B cell (primary cell): ENCODE results near the gene TSPOAP1. TPM values are rescaled to one million over a fixed set of nuclear protein-coding genes. Genes with fewer than 3 reads are reported as not detected.
A peak's percentile ranks its signal among the peaks of the same experiment; 100 is the strongest.

Experiments used
- ATAC-seq: fragments of 200-7000 bp; cut with Tn5 transposase; one replicate; pipeline ENCODE4 v1.10.0; 2021; ENCODE audit warnings: low read depth, mild to moderate bottlenecking, moderate number of reproducible peaks, moderate library complexity
- CTCF ChIA-PET: fragments of 350-600 bp; sonication (Branson Sonifier 250); formaldehyde crosslinking; loops from one replicate; lab custom pipeline; 2021; ENCODE audit warnings: antibody characterized with exemption, inconsistent platforms; lab: Charles Lee
- POLR2A ChIA-PET: fragments of 350-600 bp; sonication (Branson Sonifier 250); formaldehyde crosslinking; loops from one replicate; lab custom pipeline; 2021; ENCODE audit warnings: antibody characterized with exemption; lab: Charles Lee
- DNase-seq: peaks from one replicate; pipeline ENCODE4 v3.0.0; 2013
- H2AFZ ChIP-seq: 2 replicates; pipeline ENCODE4 v1.6.1; 2012; ENCODE audit warnings: mild to moderate bottlenecking, low read depth, low read length; ENCODE audit not compliant: insufficient read depth, poor library complexity, severe bottlenecking
- H3K27ac ChIP-seq, 2 donors: 1 replicate in 1 of 2; 2 replicates in 1 of 2; pipeline ENCODE4 v1.5.1; 2012 to 2013; ENCODE audit warnings: low read length in 2 of 2, mild to moderate bottlenecking in 2 of 2, moderate library complexity in 1 of 2
- H3K27me3 ChIP-seq, 4 experiments: fragments of 200-600 bp in 1 of 4; sonication (generic) in 1 of 4; replicated peaks in 1 of 4; 1 replicate in 2 of 4; 2 replicates in 2 of 4; pipeline versions ENCODE4 v1.6.1 to v1.7.0; 2013 to 2016; ENCODE audit warnings: low read length in 3 of 4, mild to moderate bottlenecking in 2 of 4, mixed read lengths in 1 of 4, moderate library complexity in 1 of 4; ENCODE audit not compliant: insufficient read depth in 4 of 4, control insufficient read depth in 3 of 4; ENCODE audit errors: control extremely low read depth in 1 of 4
- H3K36me3 ChIP-seq, 2 experiments: replicated peaks in 1 of 2; 1 replicate in 1 of 2; 2 replicates in 1 of 2; pipeline versions ENCODE4 v1.6.1 to v1.7.1; 2013; ENCODE audit warnings: low read length in 1 of 2; ENCODE audit not compliant: insufficient read depth in 2 of 2, control insufficient read depth in 1 of 2; ENCODE audit errors: control extremely low read depth in 1 of 2, extremely low read depth in 1 of 2
- H3K4me1 ChIP-seq, 2 donors: fragments of 200-600 bp in 1 of 2; sonication (generic) in 1 of 2; 1 replicate in 1 of 2; 2 replicates in 1 of 2; pipeline versions ENCODE4 v1.5.1 to v1.6.1; 2013 to 2017; ENCODE audit warnings: low read length in 2 of 2; ENCODE audit not compliant: control insufficient read depth in 2 of 2, insufficient read depth in 2 of 2
- H3K4me2 ChIP-seq: replicated peaks from 2 replicates; pipeline ENCODE3; 2012; ENCODE audit warnings: mild to moderate bottlenecking, low read depth, low read length; ENCODE audit not compliant: poor library complexity, severe bottlenecking
- H3K4me3 ChIP-seq, 5 experiments: fragments of 200-600 bp in 1 of 5; sonication (generic) in 1 of 5; 1 replicate in 3 of 5; 2 replicates in 2 of 5; pipeline versions ENCODE4 v1.5.1 to v1.7.0; 2011 to 2016; ENCODE audit warnings: low read length in 4 of 5, mild to moderate bottlenecking in 4 of 5, low read depth in 2 of 5, control low read depth in 1 of 5, moderate library complexity in 1 of 5; ENCODE audit not compliant: insufficient read depth in 1 of 5; ENCODE audit errors: control extremely low read depth in 1 of 5, extremely low read depth in 1 of 5
- H3K79me2 ChIP-seq: fragments of 200-600 bp; sonication (generic); one replicate; pipeline ENCODE4 v1.6.0; 2016; ENCODE audit warnings: low read length; ENCODE audit not compliant: control insufficient read depth, insufficient read depth
- H3K9ac ChIP-seq: fragments of 200-600 bp; sonication (generic); 2 replicates; pipeline ENCODE4 v1.6.1; 2017; ENCODE audit warnings: mild to moderate bottlenecking, low read length, moderate library complexity
- H3K9me3 ChIP-seq, 3 donors: one replicate each; pipeline versions ENCODE4 v1.6.1 to v1.7.1; 2013; ENCODE audit warnings: low read length in 2 of 3; ENCODE audit not compliant: control insufficient read depth in 2 of 3, insufficient read depth in 1 of 3; ENCODE audit errors: control extremely low read depth in 1 of 3
- H4K20me1 ChIP-seq: 2 replicates; pipeline ENCODE4 v1.6.0; 2012; ENCODE audit warnings: mild to moderate bottlenecking, low read length; ENCODE audit not compliant: insufficient read depth, control insufficient read depth, poor library complexity, severe bottlenecking
- H3K27ac Mint-ChIP-seq: one replicate; pipeline ENCODE4 v1.8.0; 2021; ENCODE audit warnings: mixed read lengths
- H3K27me3 Mint-ChIP-seq: one replicate; pipeline ENCODE4 v1.8.0; 2021; ENCODE audit warnings: mixed read lengths
- H3K4me1 Mint-ChIP-seq: one replicate; pipeline ENCODE4 v1.8.0; 2021; ENCODE audit warnings: mixed read lengths
- H3K4me3 Mint-ChIP-seq: one replicate; pipeline ENCODE4 v1.8.0; 2021; ENCODE audit warnings: mixed read lengths
- H3K9me3 Mint-ChIP-seq: one replicate; pipeline ENCODE4 v1.8.0; 2022; ENCODE audit warnings: mixed read lengths; ENCODE audit not compliant: insufficient read depth
- EZH2 ChIP-seq: IDR thresholded peaks from 2 replicates; pipeline ENCODE4 v1.6.1; 2012; ENCODE audit warnings: borderline replicate concordance, low read depth, mild to moderate bottlenecking, moderate library complexity, low read length; ENCODE audit not compliant: insufficient read depth, poor library complexity, severe bottlenecking
- WGBS: methylation state at CpG from one replicate; pipeline ENCODE4 v1.1.5; 2013; ENCODE audit warnings: missing lambda C conversion rate; ENCODE audit not compliant: insufficient coverage; 5-methylcytosine and 5-hydroxymethylcytosine counted together
- intact Hi-C: fragments of 100-400 bp; cut with micrococcal nuclease; formaldehyde crosslinking; loops from one replicate; pipeline ENCODE4 v1.10.0; 2022
- polyA plus RNA-seq: library from polyadenylated mRNA; depleted of rRNA; stranded (reverse); fragments of >200 nt; gene quantifications from 2 replicates; pipeline ENCODE4 v1.2.3, GENCODE V29; 2012
- total RNA-seq, 2 donors: library from RNA; stranded (reverse); fragments of 120-200 nt in 1 of 2; gene quantifications; 1 replicate in 1 of 2; 2 replicates in 1 of 2; pipeline versions ENCODE4 v1.2.3 to v1.2.4, GENCODE V29; 2013 to 2022
- TF ChIP-seq, protein P1 (sequence below): fragments of 200-600 bp; IDR thresholded peaks from one replicate; pipeline ENCODE4 v1.8.0; 2022; ENCODE audit warnings: antibody characterized with exemption, mild to moderate bottlenecking

The TSPOAP1 gene
- total and polyA plus RNA-seq, 2 donors (not counting 1 experiment from before 2014, with no cell fraction given), result 10.8 to 30.7 TPM

DNA sequence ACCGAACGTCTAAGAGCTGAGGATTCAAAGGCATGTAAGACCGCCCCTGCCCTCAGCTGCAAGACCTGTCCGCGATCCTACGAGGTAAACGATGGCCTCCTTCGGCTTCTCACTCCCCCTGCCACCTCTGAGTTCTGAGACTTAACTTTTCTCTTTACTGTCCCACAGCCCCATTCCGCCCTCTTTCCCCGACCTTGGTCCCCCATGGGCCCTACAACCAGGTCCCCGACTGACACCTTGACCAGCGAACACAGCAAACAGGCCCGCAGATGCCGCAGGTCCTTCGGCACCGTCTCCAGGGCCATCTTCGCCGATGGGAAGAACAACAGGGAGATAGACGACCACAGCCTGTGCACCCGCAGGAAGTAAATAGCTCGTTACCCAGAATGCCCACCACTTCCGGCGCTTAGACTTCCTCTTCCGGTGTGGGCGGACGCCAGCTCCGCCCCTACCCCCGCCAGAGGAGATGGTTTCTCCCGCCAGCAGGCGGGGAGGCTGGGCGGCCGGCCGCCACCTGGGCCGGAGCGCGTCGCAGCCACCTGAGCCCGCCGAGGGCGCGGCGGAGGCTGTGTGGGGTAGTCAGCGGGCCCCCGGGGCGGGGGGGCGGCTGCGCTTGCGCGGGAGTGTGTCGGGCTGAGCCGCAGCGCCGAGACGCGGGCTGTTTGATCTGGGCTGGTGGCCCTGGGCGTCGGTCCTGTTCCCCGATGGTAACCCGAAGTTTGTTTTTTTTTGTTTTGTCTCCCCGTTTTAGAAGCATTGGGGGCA lies 23.4 kb upstream of the TSPOAP1 start, which contains the start of gene SUPT4H1:
SUPT4H1 (minus strand) TSS at position 371 of the 765 bp plus-strand sequence; CDS start at position 305, 66 bp downstream.
- Mint-ChIP-seq H3K4me3 (peak within 1 kb of the TSS; percentile 100), H3K9me3 (no peaks in the 10 kb centered on the region), H3K27me3 (no peaks in the 10 kb centered on the region), H3K4me1 (peaks cover 49% of the 10 kb centered on the region), H3K27ac (peak within 1 kb of the TSS; percentile 99)
- Histone ChIP-seq H3K36me3 (peaks cover 9 to 29% of the 10 kb centered on the region in 2 experiments), H3K4me2 (peak within 1 kb of the TSS; percentile 93), H2AFZ (peak within 1 kb of the TSS; percentile 76), H3K27me3 (no peaks in the 10 kb centered on the region), H3K27ac (peak within 1 kb of the TSS; percentile 91 to 95), H3K4me3 (peak within 1 kb of the TSS; percentile 82 to 99 (median 91)), H3K4me1 (peaks cover 21 to 29% of the 10 kb centered on the region in 2 donors), H4K20me1 (peaks cover 43% of the 10 kb centered on the region), H3K79me2 (peaks cover 55% of the 10 kb centered on the region), H3K9ac (peak within 1 kb of the TSS; percentile 94), H3K9me3 (no peaks in the 10 kb centered on the region)
- ChIA-PET POLR2A (interaction anchor here (0.5 to 8.4 kb wide), 11 partner anchors 8 to 153 kb away, joined by 3 to 193 read pairs (median 10); partner anchors contain the start of genes RNF43 and TSPOAP1), CTCF (interaction anchor here (0.9 to 9.4 kb wide), 13 partner anchors 8 to 136 kb away, joined by 3 to 111 read pairs (median 11); partner anchors contain the start of genes HSF5, RNF43 and TSPOAP1)
- no peak for TF ChIP-seq EZH2
- TF ChIP-seq, protein P1, sequence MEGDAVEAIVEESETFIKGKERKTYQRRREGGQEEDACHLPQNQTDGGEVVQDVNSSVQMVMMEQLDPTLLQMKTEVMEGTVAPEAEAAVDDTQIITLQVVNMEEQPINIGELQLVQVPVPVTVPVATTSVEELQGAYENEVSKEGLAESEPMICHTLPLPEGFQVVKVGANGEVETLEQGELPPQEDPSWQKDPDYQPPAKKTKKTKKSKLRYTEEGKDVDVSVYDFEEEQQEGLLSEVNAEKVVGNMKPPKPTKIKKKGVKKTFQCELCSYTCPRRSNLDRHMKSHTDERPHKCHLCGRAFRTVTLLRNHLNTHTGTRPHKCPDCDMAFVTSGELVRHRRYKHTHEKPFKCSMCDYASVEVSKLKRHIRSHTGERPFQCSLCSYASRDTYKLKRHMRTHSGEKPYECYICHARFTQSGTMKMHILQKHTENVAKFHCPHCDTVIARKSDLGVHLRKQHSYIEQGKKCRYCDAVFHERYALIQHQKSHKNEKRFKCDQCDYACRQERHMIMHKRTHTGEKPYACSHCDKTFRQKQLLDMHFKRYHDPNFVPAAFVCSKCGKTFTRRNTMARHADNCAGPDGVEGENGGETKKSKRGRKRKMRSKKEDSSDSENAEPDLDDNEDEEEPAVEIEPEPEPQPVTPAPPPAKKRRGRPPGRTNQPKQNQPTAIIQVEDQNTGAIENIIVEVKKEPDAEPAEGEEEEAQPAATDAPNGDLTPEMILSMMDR, result no peak
- ATAC-seq (peak; percentile 94), DNase-seq (peak; percentile 98)
- intact Hi-C loops, result loop anchor here (1.0 kb wide), 6 partner anchors 8 to 165 kb away; partner anchors contain the start of gene RNF43
- WGBS, result under 1% methylated on average over 60 of the region's 60 CpGs
